Transverse colon (tissue), 4 donors: ENCODE measurements around the gene ABCC5. TPM values are rescaled to one million over a fixed set of nuclear protein-coding genes. Genes with fewer than 3 reads are reported as not detected.
A peak's percentile ranks its signal among the peaks of the same experiment; 100 is the strongest.
"Not testable (repeated sequence)": the region's sequence is repeated elsewhere in the genome, so short reads cannot be mapped to it uniquely, and the experiment has no call there.

Experiments
- DNase-seq: peaks from one replicate; pipeline ENCODE4 v3.0.0-alpha.2; 2019
- H3K27ac ChIP-seq, 4 donors: fragments of 200-600 bp; sonication (generic); 2 replicates each; pipeline ENCODE4 v1.5.1; 2016 to 2018; ENCODE audit warnings: inconsistent platforms in 4 of 4
- H3K27me3 ChIP-seq: fragments of 200-600 bp; sonication (generic); 2 replicates; pipeline ENCODE4 v1.5.1; 2017; ENCODE audit warnings: inconsistent platforms
- H3K36me3 ChIP-seq, 4 donors: fragments of 200-600 bp; sonication (generic); 2 replicates each; pipeline ENCODE4 v1.5.1; 2017 to 2019; ENCODE audit warnings: inconsistent platforms in 4 of 4
- H3K4me1 ChIP-seq, 4 donors: fragments of 200-600 bp; sonication (generic); 2 replicates each; pipeline ENCODE4 v1.5.1; 2017 to 2020; ENCODE audit warnings: inconsistent platforms in 4 of 4
- H3K4me3 ChIP-seq, 4 donors: fragments of 200-600 bp; sonication (generic); 1 replicate in 1 of 4; 2 replicates in 3 of 4; pipeline versions ENCODE4 v1.5.1 to v1.6.1; 2017 to 2019; ENCODE audit warnings: inconsistent platforms in 4 of 4
- H3K9me3 ChIP-seq, 2 donors: fragments of 200-600 bp; sonication (generic); 2 replicates each; pipeline ENCODE4 v1.5.1; 2017 to 2019; ENCODE audit warnings: inconsistent platforms in 2 of 2
- CTCF ChIP-seq, 5 experiments: fragments of 200-600 bp in 3 of 5; fragments of 450-650 bp in 2 of 5; sonication (generic) in 3 of 5; IDR thresholded peaks; 1 replicate in 2 of 5; 2 replicates in 3 of 5; pipeline ENCODE4 v1.5.1; 2016 to 2017; ENCODE audit warnings: antibody characterized with exemption in 5 of 5, inconsistent platforms in 3 of 5, mild to moderate bottlenecking in 2 of 5, moderate library complexity in 1 of 5
- EP300 ChIP-seq: sonication (generic); formaldehyde crosslinking; IDR thresholded peaks from one replicate; pipeline ENCODE4 v1.6.1; 2017; ENCODE audit warnings: antibody characterized with exemption, low read depth
- POLR2A ChIP-seq: fragments of 450-650 bp; IDR thresholded peaks from one replicate; pipeline ENCODE4 v1.6.1; 2016; ENCODE audit warnings: antibody characterized with exemption, mild to moderate bottlenecking, moderate library complexity
- POLR2AphosphoS5 ChIP-seq, 3 donors: sonication (generic); formaldehyde crosslinking; IDR thresholded peaks; one replicate each; pipeline ENCODE4 v1.6.1; 2016; ENCODE audit warnings: antibody characterized with exemption in 3 of 3
- WGBS, 2 donors: methylation state at CpG; one replicate each; pipeline ENCODE4 v1.1.5; 2018; ENCODE audit warnings: low coverage in 1 of 2; 5-methylcytosine and 5-hydroxymethylcytosine counted together
- in situ Hi-C, 4 donors: fragments of 200-750 bp; cut with MboI; loops; one replicate each; pipeline versions ENCODE4 v1.15.0 to v1.15.1; 2017; ENCODE audit warnings: low sequenced_read_pairs in 3 of 4, low pct_ligation_motif_present in 1 of 4, low pct_unique_long_range_greater_than_20kb in 1 of 4
- intact Hi-C: fragments of 100-400 bp; cut with DNase I; formaldehyde crosslinking; loops from one replicate; pipeline ENCODE4 v1.15.1; 2023; ENCODE audit warnings: low total_unique reads
- total RNA-seq, 4 donors: library from RNA; depleted of rRNA; stranded (reverse); fragments of >200 nt; gene quantifications; one replicate each; pipeline ENCODE4 v1.1.0, GENCODE V29; 2016

Gene ABCC5
- total RNA-seq, 4 donors from 2014 or later: 74.1 to 168 (median 83.8) TPM

DNA sequence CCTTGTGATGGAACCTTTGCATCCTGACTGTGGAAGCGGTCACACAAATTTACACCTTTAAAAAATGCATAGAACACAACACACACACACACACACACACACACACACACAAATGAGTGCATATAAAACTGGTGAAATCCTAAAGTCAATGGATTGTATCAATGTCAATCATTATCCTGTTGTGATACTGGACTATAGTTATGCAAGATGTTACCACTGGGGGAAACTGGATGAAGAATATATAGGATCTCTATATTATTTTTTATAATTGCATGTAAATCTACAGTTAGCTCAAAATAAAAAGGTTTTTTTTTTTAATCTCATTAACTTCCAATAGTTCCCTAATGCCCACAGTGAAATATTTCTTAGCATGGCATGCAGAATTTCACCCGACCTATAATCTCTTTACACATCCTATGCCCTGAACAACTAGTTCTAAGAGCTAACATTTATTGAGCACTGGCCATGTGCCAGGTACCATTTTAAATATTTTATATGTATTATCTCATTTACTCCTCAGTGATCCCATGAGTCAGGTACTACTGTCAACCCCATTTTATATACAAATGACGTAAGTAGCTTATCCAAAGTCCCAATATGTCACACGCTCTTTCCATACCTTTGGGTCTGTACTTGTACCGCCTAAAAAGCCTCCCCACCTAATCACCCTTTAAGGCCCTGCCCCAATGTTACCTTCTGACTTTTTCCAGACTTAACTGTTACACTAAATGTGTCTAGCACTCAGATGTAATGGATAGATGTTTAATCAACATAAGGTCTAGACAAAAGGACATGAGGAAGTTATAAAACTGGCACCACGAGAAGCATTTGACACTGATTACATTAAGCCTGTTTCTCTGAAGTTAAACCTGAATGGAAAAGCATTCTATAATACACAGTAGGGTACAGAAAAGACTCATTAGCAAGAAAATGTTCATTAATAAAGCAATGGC, 5.5 kb downstream of the ABCC5 start:
- in situ Hi-C loops: no loop called here
- no peak overlapping the region for H3K4me3 ChIP-seq
- peak overlapping the region; percentile 18 to 64 (median 40) for H3K27ac ChIP-seq
- 51 to 58% methylated on average over 5 to 6 of the region's 6 CpGs for whole genome bisulfite sequencing, 2 donors
- DNase-seq: peak; percentile 46
- TF ChIP-seq POLR2A: no peak
- peak in 1 of 3 donors; percentile 65 for TF ChIP-seq POLR2AphosphoS5 (IDR thresholded peaks at IDR 0.05)
- TF ChIP-seq CTCF (IDR thresholded peaks at IDR 0.05): peak in 1 of 5 experiments; percentile 19
- no peak for TF ChIP-seq EP300
- H3K9me3 ChIP-seq: no peaks in the 10 kb centered on the region
- H3K4me1 ChIP-seq: peaks cover 14 to 66% (median 40%) of the 10 kb centered on the region in 4 donors
- intact Hi-C loops: no loop called here
- peaks cover 0 to 7% (median 0%) of the 10 kb centered on the region in 4 donors for H3K36me3 ChIP-seq
- H3K27me3 ChIP-seq: no peaks in the 10 kb centered on the region

DNA sequence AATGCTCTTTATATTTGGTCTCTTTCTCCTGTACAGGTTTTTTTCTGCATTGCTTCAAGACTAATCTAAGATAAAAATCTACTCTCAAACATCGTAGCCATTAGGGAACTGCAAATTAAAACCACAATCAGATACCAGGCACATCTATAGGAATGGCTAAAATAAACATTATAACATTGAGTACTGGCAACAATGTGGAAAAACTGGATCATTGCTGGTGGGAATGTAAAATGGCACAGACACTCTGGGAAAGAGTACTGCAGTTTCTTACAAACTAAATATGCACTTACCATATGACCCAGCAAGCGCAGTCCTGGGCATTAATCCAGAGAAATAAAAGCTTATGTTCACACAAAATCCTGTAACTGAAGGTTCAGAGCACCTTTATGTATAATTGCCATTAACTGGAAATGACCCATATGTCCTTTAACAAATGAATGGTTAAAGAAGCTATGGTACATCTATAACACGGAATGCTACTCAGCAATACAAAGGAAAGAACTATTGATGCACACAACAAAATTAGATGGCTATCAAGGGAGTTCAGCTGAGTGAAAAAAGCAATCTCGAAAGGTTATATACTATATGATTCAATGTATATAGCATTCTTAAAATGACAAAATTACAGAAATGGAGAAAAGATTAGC, 6.3 kb downstream of the ABCC5 start:
- no peaks in the 10 kb centered on the region for H3K27me3 ChIP-seq
- DNase-seq: no peak
- intact Hi-C loops: no loop called here
- WGBS, 2 donors: 66 to 78% methylated on average over 4 of the region's 4 CpGs
- H3K27ac ChIP-seq: peak overlapping the region in 1 of 4 donors; percentile 15
- TF ChIP-seq POLR2A (no peak), EP300 (no peak), CTCF (IDR thresholded peaks at IDR 0.05) (no peak), POLR2AphosphoS5 (IDR thresholded peaks at IDR 0.05) (no peak)
- no peak overlapping the region for H3K4me3 ChIP-seq
- H3K9me3 ChIP-seq: no peaks in the 10 kb centered on the region
- in situ Hi-C loops: no loop called here
- H3K36me3 ChIP-seq: peaks cover 0 to 7% (median 0%) of the 10 kb centered on the region in 4 donors
- peaks cover 7 to 66% (median 39%) of the 10 kb centered on the region in 4 donors for H3K4me1 ChIP-seq

- Histone ChIP-seq H3K9me3 (no peaks in the 10 kb centered on the region), H3K4me1 (peaks cover 0 to 60% (median 35%) of the 10 kb centered on the region in 4 donors), H3K4me3 (no peak overlapping the region), H3K27me3 (no peaks in the 10 kb centered on the region), H3K27ac (peak overlapping the region; percentile 72 to 86 (median 78)), H3K36me3 (peaks cover 0 to 7% (median 0%) of the 10 kb centered on the region in 4 donors)
- no peak for TF ChIP-seq CTCF (IDR thresholded peaks at IDR 0.05)
- no peak for TF ChIP-seq POLR2AphosphoS5 (IDR thresholded peaks at IDR 0.05)
- no peak for TF ChIP-seq EP300
- no peak for TF ChIP-seq POLR2A
- no peak for DNase-seq
- in situ Hi-C loops: no loop called here
- WGBS, 2 donors: 48 to 67% methylated on average over 3 of the region's 3 CpGs
- intact Hi-C loops: no loop called here
Measured at GRCh38 chr3:184008161-184008560, 9.5 kb downstream of the ABCC5 start.

DNA sequence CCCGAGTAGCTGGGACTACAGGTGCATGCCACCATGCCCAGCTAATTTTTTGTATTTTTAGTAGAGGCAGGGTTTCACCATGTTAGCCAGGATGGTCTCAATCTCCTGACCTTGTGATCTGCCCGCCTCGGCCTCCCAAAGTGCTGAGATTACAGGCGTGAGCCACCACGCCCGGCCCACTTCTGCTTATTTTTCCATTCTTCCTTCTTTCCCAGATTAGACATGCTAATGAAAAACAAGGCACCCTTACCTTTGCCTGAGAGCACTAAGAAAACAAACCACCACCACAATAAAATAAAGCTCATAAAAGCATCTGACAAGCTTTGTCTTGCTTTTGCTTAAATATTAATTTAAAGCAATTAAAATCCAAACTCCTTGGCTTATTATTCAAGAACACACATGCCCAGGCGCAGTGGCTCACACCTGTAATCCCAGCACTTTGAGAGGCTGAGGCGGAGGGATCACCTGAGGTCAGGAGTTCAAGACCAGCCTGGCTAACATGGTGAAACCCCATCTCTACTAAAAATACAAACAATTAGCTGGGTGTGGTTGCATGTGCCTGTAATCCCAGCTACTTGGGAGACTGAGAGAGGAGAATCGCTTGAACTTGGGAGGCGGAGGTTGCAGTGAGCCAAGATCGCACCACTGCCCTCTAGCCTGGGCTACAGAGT, 10.4 kb downstream of the ABCC5 start:
- peak overlapping the region; percentile 72 to 86 (median 78) for H3K27ac ChIP-seq

More for the DNA sequence above, 10.4 kb downstream of the ABCC5 start:
- H3K4me3 ChIP-seq, H3K36me3 ChIP-seq, H3K27me3 ChIP-seq, H3K9me3 ChIP-seq, intact Hi-C loops, in situ Hi-C loops: not testable (repeated sequence)
- WGBS, 2 donors: 42 to 62% methylated on average over 5 to 11 of the region's 11 CpGs
- H3K4me1 ChIP-seq: peaks cover 0 to 51% (median 30%) of the 10 kb centered on the region in 4 donors
- peak; percentile 50 for DNase-seq
